SK-N-SH (cell line): ENCODE measurements around the gene STOML1. TPM values are rescaled to one million over a fixed set of nuclear protein-coding genes. Genes with fewer than 3 reads are reported as not detected.
A peak's percentile ranks its signal among the peaks of the same experiment; 100 is the strongest.

ENCODE experiments used
- CTCF ChIA-PET: fragments of 300-600, 350-600 bp; formaldehyde crosslinking; extraction: SDS; loops from one replicate; lab custom pipeline; 2021; lab: Yijun Ruan, JAX
- POLR2A ChIA-PET: fragments of 350-600 bp; sonication (Branson Sonifier 250); formaldehyde crosslinking; extraction: SDS; loops from one replicate; lab custom pipeline; 2020; ENCODE audit warnings: antibody characterized with exemption, inconsistent platforms; lab: Yijun Ruan, JAX
- DNase-seq: peaks from one replicate; pipeline ENCODE4 v3.0.0; 2012
- H2AFZ ChIP-seq: fragments of 200-600 bp; sonication (generic); 2 replicates; pipeline ENCODE4 v1.8.1; 2016; ENCODE audit warnings: antibody characterized with exemption, mild to moderate bottlenecking, low read depth
- H3F3A ChIP-seq: fragments of 200-600 bp; sonication (generic); replicated peaks from 2 replicates; pipeline ENCODE3; 2016; ENCODE audit warnings: antibody characterized with exemption, mild to moderate bottlenecking; ENCODE audit not compliant: insufficient read depth
- H3K27ac ChIP-seq, 2 experiments: fragments of 200-500 bp in 1 of 2; fragments of 200-600 bp in 1 of 2; sonication (Bioruptor generic) in 1 of 2; sonication (generic), shearing (Covaris generic) in 1 of 2; 2 replicates each; pipeline versions ENCODE4 v1.5.1 to v1.6.1; 2014 to 2016; ENCODE audit warnings: low read depth in 2 of 2, inconsistent platforms in 1 of 2, low read length in 1 of 2, mild to moderate bottlenecking in 1 of 2, mixed read lengths in 1 of 2
- H3K27me3 ChIP-seq: fragments of 200-600 bp; sonication (generic), shearing (Covaris generic); 2 replicates; pipeline ENCODE4 v1.6.1; 2016; ENCODE audit warnings: mixed run types; ENCODE audit not compliant: insufficient read depth
- H3K36me3 ChIP-seq, 2 experiments: fragments of 200-500 bp in 1 of 2; fragments of 200-600 bp in 1 of 2; sonication (Bioruptor generic) in 1 of 2; sonication (generic) in 1 of 2; replicated peaks in 1 of 2; 2 replicates each; pipeline versions ENCODE3 to v1.5.1; 2014 to 2016; ENCODE audit warnings: low read length in 1 of 2, mild to moderate bottlenecking in 1 of 2; ENCODE audit not compliant: insufficient read depth in 2 of 2, control insufficient read depth in 1 of 2
- H3K4me1 ChIP-seq, 2 experiments: fragments of 200-500 bp in 1 of 2; fragments of 200-600 bp in 1 of 2; sonication (Bioruptor generic) in 1 of 2; sonication (generic), shearing (Covaris generic) in 1 of 2; 2 replicates each; pipeline versions ENCODE4 v1.5.1 to v1.6.1; 2014 to 2016; ENCODE audit warnings: low read depth in 1 of 2, low read length in 1 of 2, mixed run types in 1 of 2; ENCODE audit not compliant: insufficient read depth in 2 of 2, control insufficient read depth in 1 of 2
- H3K4me2 ChIP-seq: fragments of 200-600 bp; sonication (generic), shearing (Covaris generic); 2 replicates; pipeline ENCODE4 v1.6.1; 2017; ENCODE audit warnings: mixed run types
- H3K4me3 ChIP-seq, 2 experiments: fragments of 200-500 bp in 1 of 2; fragments of 200-600 bp in 1 of 2; sonication (Bioruptor generic) in 1 of 2; sonication (generic), shearing (Covaris generic) in 1 of 2; 2 replicates each; pipeline versions ENCODE4 v1.5.1 to v1.8.1; 2014 to 2016; ENCODE audit warnings: low read depth in 2 of 2, inconsistent platforms in 1 of 2, low read length in 1 of 2, mild to moderate bottlenecking in 1 of 2, mixed read lengths in 1 of 2, moderate library complexity in 1 of 2
- H3K79me2 ChIP-seq: fragments of 200-600 bp; sonication (generic); 2 replicates; pipeline ENCODE4 v1.8.1; 2017; ENCODE audit warnings: mild to moderate bottlenecking; ENCODE audit not compliant: insufficient read depth
- H3K9ac ChIP-seq: fragments of 200-600 bp; sonication (generic); 2 replicates; pipeline ENCODE4 v1.6.1; 2017; ENCODE audit warnings: mixed run types
- H3K9me2 ChIP-seq: fragments of 200-600 bp; sonication (generic); 2 replicates; pipeline ENCODE4 v1.6.1; 2017; ENCODE audit warnings: mixed run types
- H3K9me3 ChIP-seq: fragments of 200-600 bp; sonication (generic); 2 replicates; pipeline ENCODE4 v1.6.1; 2017; ENCODE audit warnings: mixed run types, mild to moderate bottlenecking, moderate library complexity
- H4K20me1 ChIP-seq: fragments of 200-600 bp; sonication (generic); 2 replicates; pipeline ENCODE4 v1.6.1; 2017; ENCODE audit warnings: mild to moderate bottlenecking, mixed run types; ENCODE audit not compliant: insufficient read depth
- CTCF ChIP-seq: fragments of 200-600 bp; sonication (generic); IDR thresholded peaks from 2 replicates; pipeline ENCODE4 v1.6.1; 2017; ENCODE audit warnings: antibody characterized with exemption, mild to moderate bottlenecking, moderate library complexity
- EP300 ChIP-seq, 2 experiments: IDR thresholded peaks; 2 replicates each; pipeline versions ENCODE4 v1.4.0 to v1.6.1; 2012; ENCODE audit warnings: borderline replicate concordance in 1 of 2, low read depth in 1 of 2, low read length in 1 of 2
- FOXM1 ChIP-seq: IDR thresholded peaks from 2 replicates; pipeline ENCODE4 v1.4.0; 2012; ENCODE audit warnings: low read depth, mild to moderate bottlenecking
- MEF2A ChIP-seq: IDR thresholded peaks from 2 replicates; pipeline ENCODE4 v1.4.0; 2012; ENCODE audit warnings: low read depth, borderline replicate concordance
- MXI1 ChIP-seq: IDR thresholded peaks from 2 replicates; pipeline ENCODE4 v1.6.1; 2012; ENCODE audit warnings: mild to moderate bottlenecking, low read depth, low read length, improper control_type of control experiment
- NFIC ChIP-seq: IDR thresholded peaks from 2 replicates; pipeline ENCODE4 v1.4.0; 2012; ENCODE audit warnings: borderline replicate concordance
- NRF1 ChIP-seq: IDR thresholded peaks from 2 replicates; pipeline ENCODE4 v1.6.1; 2012; ENCODE audit warnings: low read depth, mild to moderate bottlenecking, low read length
- RAD21 ChIP-seq: IDR thresholded peaks from 2 replicates; pipeline ENCODE4 v1.6.1; 2012; ENCODE audit warnings: mild to moderate bottlenecking, low read length
- RFX5 ChIP-seq: IDR thresholded peaks from 2 replicates; pipeline ENCODE4 v1.6.1; 2012; ENCODE audit warnings: mild to moderate bottlenecking, improper control_type of control experiment, low read length
- RXRA ChIP-seq: IDR thresholded peaks from 2 replicates; pipeline ENCODE4 v1.4.0; 2012; ENCODE audit warnings: low read depth, mild to moderate bottlenecking, borderline replicate concordance
- SIN3A ChIP-seq: IDR thresholded peaks from 2 replicates; pipeline ENCODE4 v1.6.1; 2012; ENCODE audit warnings: low read depth, mild to moderate bottlenecking, low read length, moderate library complexity, borderline replicate concordance
- SMC3 ChIP-seq: IDR thresholded peaks from 2 replicates; pipeline ENCODE4 v1.6.1; 2012; ENCODE audit warnings: low read depth, low read length, improper control_type of control experiment
- TAF1 ChIP-seq: IDR thresholded peaks from 2 replicates; pipeline ENCODE4 v1.6.1; 2012; ENCODE audit warnings: low read depth, mild to moderate bottlenecking, low read length, moderate library complexity, borderline replicate concordance
- TCF12 ChIP-seq: IDR thresholded peaks from 2 replicates; pipeline ENCODE4 v1.4.0; 2012
- TEAD4 ChIP-seq: IDR thresholded peaks from 2 replicates; pipeline ENCODE4 v1.4.0; 2012; ENCODE audit warnings: mild to moderate bottlenecking, borderline replicate concordance; ENCODE audit not compliant: insufficient read depth
- YY1 ChIP-seq: IDR thresholded peaks from 2 replicates; pipeline ENCODE4 v1.4.0; 2012; ENCODE audit warnings: low read depth, mild to moderate bottlenecking
- WGBS: methylation state at CpG from one replicate; pipeline ENCODE4 v1.1.6; 2017; ENCODE audit warnings: low lambda C conversion rate; 5-methylcytosine and 5-hydroxymethylcytosine counted together
- polyA plus RNA-seq, 3 experiments: library from polyadenylated mRNA; depleted of rRNA; stranded (reverse); fragments of >200 nt; gene quantifications; 2 replicates each; pipeline ENCODE4 v1.2.3, GENCODE V29; 2012
- TF ChIP-seq, protein P1 (sequence below): IDR thresholded peaks from 2 replicates; pipeline ENCODE4 v1.4.0; 2012; ENCODE audit warnings: low read depth, borderline replicate concordance
- TF ChIP-seq, protein P2 (sequence below): IDR thresholded peaks from 2 replicates; pipeline ENCODE4 v1.4.0; 2012; ENCODE audit warnings: low read depth, borderline replicate concordance

The STOML1 gene
- polyA plus RNA-seq, 1 of the 3 experiments (the other 2 are of a cell fraction): 20.4 TPM

GRCh38 chr15:73992594-73992898, 451 bp upstream of the STOML1 start (continued):
- TF ChIP-seq, protein P1, sequence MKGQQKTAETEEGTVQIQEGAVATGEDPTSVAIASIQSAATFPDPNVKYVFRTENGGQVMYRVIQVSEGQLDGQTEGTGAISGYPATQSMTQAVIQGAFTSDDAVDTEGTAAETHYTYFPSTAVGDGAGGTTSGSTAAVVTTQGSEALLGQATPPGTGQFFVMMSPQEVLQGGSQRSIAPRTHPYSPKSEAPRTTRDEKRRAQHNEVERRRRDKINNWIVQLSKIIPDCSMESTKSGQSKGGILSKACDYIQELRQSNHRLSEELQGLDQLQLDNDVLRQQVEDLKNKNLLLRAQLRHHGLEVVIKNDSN: no peak
- TF ChIP-seq FOXM1 (no peak), RFX5 (no peak), RXRA (no peak), RAD21 (no peak)

GRCh38 chr15:73991260-73991659, 835 bp downstream of the STOML1 start:
- Histone ChIP-seq H2AFZ (no peak overlapping the region), H3K9ac (peak overlapping the region; percentile 55; the same call in 1 of the 2 replicates), H4K20me1 (no peaks in the 10 kb centered on the region), H3K4me2 (peak overlapping the region; percentile 94)
- POLR2A ChIA-PET: no interaction called here
- TF ChIP-seq SMC3 (no peak), TAF1 (no peak), RFX5 (no peak), YY1 (no peak), RAD21 (no peak), TEAD4 (no peak), MXI1 (no peak), CTCF (no peak), EP300 (IDR thresholded peaks at IDR 0.05; ENCODE audit: borderline replicate concordance in 1 of 2, low read depth in 1 of 2, low read length in 1 of 2) (no peak), SIN3A (no peak), TCF12 (no peak), MEF2A (no peak), NRF1 (no peak), NFIC (no peak)
- TF ChIP-seq, protein P2, sequence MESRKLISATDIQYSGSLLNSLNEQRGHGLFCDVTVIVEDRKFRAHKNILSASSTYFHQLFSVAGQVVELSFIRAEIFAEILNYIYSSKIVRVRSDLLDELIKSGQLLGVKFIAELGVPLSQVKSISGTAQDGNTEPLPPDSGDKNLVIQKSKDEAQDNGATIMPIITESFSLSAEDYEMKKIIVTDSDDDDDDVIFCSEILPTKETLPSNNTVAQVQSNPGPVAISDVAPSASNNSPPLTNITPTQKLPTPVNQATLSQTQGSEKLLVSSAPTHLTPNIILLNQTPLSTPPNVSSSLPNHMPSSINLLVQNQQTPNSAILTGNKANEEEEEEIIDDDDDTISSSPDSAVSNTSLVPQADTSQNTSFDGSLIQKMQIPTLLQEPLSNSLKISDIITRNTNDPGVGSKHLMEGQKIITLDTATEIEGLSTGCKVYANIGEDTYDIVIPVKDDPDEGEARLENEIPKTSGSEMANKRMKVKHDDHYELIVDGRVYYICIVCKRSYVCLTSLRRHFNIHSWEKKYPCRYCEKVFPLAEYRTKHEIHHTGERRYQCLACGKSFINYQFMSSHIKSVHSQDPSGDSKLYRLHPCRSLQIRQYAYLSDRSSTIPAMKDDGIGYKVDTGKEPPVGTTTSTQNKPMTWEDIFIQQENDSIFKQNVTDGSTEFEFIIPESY: no peak
- TF ChIP-seq, all 33 proteins: peak for 0
- peaks cover 24% of the 10 kb centered on the region for H3K79me2 ChIP-seq
- WGBS: 53% methylated on average over 3 of the region's 5 CpGs
- H3K27me3 ChIP-seq: no peaks in the 10 kb centered on the region
- H3K36me3 ChIP-seq: no peaks in the 10 kb centered on the region
- H3K27ac ChIP-seq: peak overlapping the region; percentile 20 to 44; a peak in 2 of 4 replicates
- H3K4me3 ChIP-seq: peak overlapping the region; percentile 71 to 83
- H3K9me3 ChIP-seq: no peaks in the 10 kb centered on the region
- H3K4me1 ChIP-seq: peaks cover 36 to 45% of the 10 kb centered on the region in 2 experiments
- CTCF ChIA-PET: interaction anchor here (0.7 to 5.1 kb wide), 7 partner anchors 9 to 33 kb away, joined by 3 to 37 read pairs (median 6); no protein-coding TSS in a partner anchor
- peaks cover 16% of the 10 kb centered on the region for H3F3A ChIP-seq
- H3K9me2 ChIP-seq: no peaks in the 10 kb centered on the region
- no peak for DNase-seq
